Measurements from ENCODE around the gene STIP1.
A peak's percentile ranks its signal among the peaks of the same experiment; 100 is the strongest.

Gene STIP1

DNA sequence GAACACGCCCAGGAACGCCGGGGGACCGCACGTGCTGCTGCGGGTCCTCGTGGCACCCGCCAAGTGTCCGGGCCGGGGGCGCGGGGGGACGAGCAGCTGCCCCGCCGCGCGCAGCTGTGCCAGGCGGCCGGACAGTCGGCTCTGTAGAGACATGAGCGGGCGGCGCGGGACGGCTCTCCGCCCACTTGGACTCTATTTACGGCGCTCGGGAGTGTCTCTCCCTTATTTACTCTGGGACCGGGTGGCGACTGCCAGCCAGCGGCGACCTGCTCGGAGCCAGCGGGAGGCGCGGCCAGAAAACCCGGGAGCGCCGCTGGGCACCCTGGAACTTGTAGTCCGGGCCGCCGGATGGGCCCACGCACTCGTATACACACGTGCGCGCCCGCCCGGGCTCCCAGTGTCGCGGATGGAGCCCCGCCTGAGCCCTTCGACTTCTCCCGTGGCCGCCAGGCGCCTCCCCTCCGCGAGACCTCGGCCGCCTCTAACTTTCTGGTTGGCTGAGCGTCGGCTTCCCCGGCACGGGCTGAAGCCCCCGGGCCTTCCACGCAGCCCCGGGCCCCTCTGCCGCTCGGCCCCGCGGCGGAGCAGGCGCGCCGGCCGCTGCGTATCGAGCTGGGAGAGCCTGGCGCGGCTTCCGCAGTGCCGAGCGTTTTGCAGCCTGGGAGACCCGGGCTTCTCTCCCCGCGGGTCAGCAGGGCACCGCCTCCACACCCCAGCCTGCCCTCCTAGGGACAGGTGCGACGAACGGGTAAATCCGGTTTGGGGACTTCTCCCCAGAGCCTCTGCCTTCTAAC is 19.9 kb upstream of the STIP1 start, which contains the start of gene MACROD1:
Gene MACROD1 (minus strand): TSS at position 272 of the 794 bp plus-strand sequence. CDS start 119 bp downstream, at position 153.
- TF ChIP-seq, protein P1, sequence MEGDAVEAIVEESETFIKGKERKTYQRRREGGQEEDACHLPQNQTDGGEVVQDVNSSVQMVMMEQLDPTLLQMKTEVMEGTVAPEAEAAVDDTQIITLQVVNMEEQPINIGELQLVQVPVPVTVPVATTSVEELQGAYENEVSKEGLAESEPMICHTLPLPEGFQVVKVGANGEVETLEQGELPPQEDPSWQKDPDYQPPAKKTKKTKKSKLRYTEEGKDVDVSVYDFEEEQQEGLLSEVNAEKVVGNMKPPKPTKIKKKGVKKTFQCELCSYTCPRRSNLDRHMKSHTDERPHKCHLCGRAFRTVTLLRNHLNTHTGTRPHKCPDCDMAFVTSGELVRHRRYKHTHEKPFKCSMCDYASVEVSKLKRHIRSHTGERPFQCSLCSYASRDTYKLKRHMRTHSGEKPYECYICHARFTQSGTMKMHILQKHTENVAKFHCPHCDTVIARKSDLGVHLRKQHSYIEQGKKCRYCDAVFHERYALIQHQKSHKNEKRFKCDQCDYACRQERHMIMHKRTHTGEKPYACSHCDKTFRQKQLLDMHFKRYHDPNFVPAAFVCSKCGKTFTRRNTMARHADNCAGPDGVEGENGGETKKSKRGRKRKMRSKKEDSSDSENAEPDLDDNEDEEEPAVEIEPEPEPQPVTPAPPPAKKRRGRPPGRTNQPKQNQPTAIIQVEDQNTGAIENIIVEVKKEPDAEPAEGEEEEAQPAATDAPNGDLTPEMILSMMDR (IDR thresholded peaks at IDR 0.05; ENCODE audit: borderline replicate concordance, extremely low read depth, low read length, poor library complexity, severe bottlenecking) = no peak
- no peak for TF ChIP-seq EZH2 (IDR thresholded peaks at IDR 0.05; ENCODE audit: borderline replicate concordance, low read depth, low read length, severe bottlenecking)
- peaks cover 33% of the 10 kb centered on the region for H3K4me1 ChIP-seq (ENCODE audit: insufficient read depth, low read length)
- H3K27ac ChIP-seq (ENCODE audit: low read length) = peak within 1 kb of the TSS; percentile 86
- DNase-seq (peak; percentile 85), ATAC-seq (ENCODE audit: insufficient read depth, low read depth) (peak; percentile 91)
- H3K9ac ChIP-seq (ENCODE audit: low read depth, low read length) = peak within 1 kb of the TSS; percentile 95
- H3K4me2 ChIP-seq (ENCODE audit: insufficient read depth, low read length) = peak within 1 kb of the TSS; percentile 99
- H3K9me3 ChIP-seq (ENCODE audit: insufficient read depth, low read length, severe bottlenecking) = no peaks in the 10 kb centered on the region
- H3K79me2 ChIP-seq (ENCODE audit: insufficient read depth, low read length) = peaks cover 27% of the 10 kb centered on the region
- H3K27me3 ChIP-seq (ENCODE audit: insufficient read depth, low read length, poor library complexity) = no peaks in the 10 kb centered on the region
- H4K20me1 ChIP-seq (ENCODE audit: insufficient read depth, low read length) = no peaks in the 10 kb centered on the region
- no peaks in the 10 kb centered on the region; the same call in 1 of the 2 replicates for H3K36me3 ChIP-seq (ENCODE audit: insufficient read depth, low read length)
- H2AFZ ChIP-seq (ENCODE audit: low read depth, low read length) = peak within 1 kb of the TSS; percentile 99
- H3K4me3 ChIP-seq (ENCODE audit: low read depth in 1 of 2, low read length in 2 of 2) = peak within 1 kb of the TSS; percentile 95

DNA sequence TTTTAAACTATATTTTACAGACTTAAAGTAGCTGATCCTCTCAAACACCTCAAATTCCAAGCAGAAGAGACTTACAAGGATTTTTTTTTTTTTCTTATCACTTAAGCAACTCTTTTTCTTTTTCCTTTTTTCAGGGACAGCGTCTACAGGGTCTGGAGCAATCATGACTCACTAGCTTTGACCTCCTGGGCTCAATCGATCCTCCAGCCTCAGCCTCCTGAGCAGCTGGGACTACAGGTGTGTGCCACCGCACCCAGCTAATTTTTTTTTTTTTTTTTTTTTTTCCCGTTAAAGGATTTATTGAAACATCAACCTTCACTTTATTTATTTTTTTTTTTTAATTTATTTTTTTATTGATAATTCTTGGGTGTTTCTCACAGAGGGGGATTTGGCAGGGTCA is 15.6 kb upstream of the STIP1 start:
- H3K27ac ChIP-seq (ENCODE audit: low read length) = no peak overlapping the region
- H3K4me1 ChIP-seq (ENCODE audit: insufficient read depth, low read length) = peaks cover 18% of the 10 kb centered on the region
- TF ChIP-seq EZH2 (IDR thresholded peaks at IDR 0.05; ENCODE audit: borderline replicate concordance, low read depth, low read length, severe bottlenecking) = no peak
- TF ChIP-seq, protein P1 (IDR thresholded peaks at IDR 0.05; ENCODE audit: borderline replicate concordance, extremely low read depth, low read length, poor library complexity, severe bottlenecking) = no peak
- H3K27me3 ChIP-seq (ENCODE audit: insufficient read depth, low read length, poor library complexity) = no peaks in the 10 kb centered on the region
- no peak overlapping the region for H3K9ac ChIP-seq (ENCODE audit: low read depth, low read length)
- H2AFZ ChIP-seq (ENCODE audit: low read depth, low read length) = no peak overlapping the region
- H4K20me1 ChIP-seq (ENCODE audit: insufficient read depth, low read length) = no peaks in the 10 kb centered on the region
- H3K4me2 ChIP-seq (ENCODE audit: insufficient read depth, low read length) = no peak overlapping the region
- H3K9me3 ChIP-seq (ENCODE audit: insufficient read depth, low read length, severe bottlenecking) = no peaks in the 10 kb centered on the region
- ATAC-seq (ENCODE audit: insufficient read depth, low read depth) = no peak
- no peaks in the 10 kb centered on the region; the same call in 1 of the 2 replicates for H3K36me3 ChIP-seq (ENCODE audit: insufficient read depth, low read length)
- peaks cover 12% of the 10 kb centered on the region for H3K79me2 ChIP-seq (ENCODE audit: insufficient read depth, low read length)
- DNase-seq = no peak
- H3K4me3 ChIP-seq (ENCODE audit: low read depth in 1 of 2, low read length in 2 of 2) = no peak overlapping the region

DNA sequence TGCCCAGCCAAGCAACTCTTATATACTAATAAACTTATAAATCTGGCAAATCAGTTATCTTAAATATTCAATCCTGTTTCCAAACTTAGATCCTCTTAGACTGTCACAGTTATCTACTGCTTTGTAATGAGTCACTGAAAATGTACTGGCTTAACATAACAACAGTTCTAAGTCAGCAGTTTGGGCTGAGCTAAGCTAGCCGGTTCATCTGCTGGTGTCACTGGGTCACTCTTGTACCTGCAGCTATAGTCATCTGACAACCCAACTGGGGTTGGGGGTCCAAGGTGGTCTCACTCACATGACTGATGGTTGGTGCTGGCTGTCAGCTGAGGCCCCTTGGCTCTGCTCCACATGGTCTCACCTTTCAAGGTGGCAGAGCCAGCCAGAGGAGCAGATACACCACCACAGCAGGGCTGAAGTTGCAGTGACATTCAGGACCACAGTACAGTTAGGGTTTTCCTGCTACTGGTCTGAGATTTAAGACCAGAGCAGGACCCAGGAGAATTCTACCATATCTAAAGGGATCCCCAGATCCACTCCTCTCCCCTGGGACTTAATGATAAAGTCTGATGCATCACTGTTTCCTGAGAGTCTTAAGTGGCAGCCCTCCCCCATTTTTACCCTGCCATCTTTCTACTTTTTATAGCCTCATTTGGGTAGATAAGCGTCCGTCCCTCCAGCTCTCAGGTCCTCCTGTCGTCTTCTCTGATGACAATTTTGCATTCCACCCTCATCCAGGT is 12.2 kb upstream of the STIP1 start:
- no peak overlapping the region for H3K27ac ChIP-seq (ENCODE audit: low read length)
- no peaks in the 10 kb centered on the region for H3K9me3 ChIP-seq (ENCODE audit: insufficient read depth, low read length, severe bottlenecking)
- no peaks in the 10 kb centered on the region for H3K36me3 ChIP-seq (ENCODE audit: insufficient read depth, low read length)
- TF ChIP-seq, protein P1 (IDR thresholded peaks at IDR 0.05; ENCODE audit: borderline replicate concordance, extremely low read depth, low read length, poor library complexity, severe bottlenecking) = no peak
- TF ChIP-seq EZH2 (IDR thresholded peaks at IDR 0.05; ENCODE audit: borderline replicate concordance, low read depth, low read length, severe bottlenecking) = no peak
- no peaks in the 10 kb centered on the region for H3K79me2 ChIP-seq (ENCODE audit: insufficient read depth, low read length)
- ATAC-seq (ENCODE audit: insufficient read depth, low read depth) (no peak), DNase-seq (no peak)
- H3K4me2 ChIP-seq (ENCODE audit: insufficient read depth, low read length) = no peak overlapping the region
- no peak overlapping the region for H3K9ac ChIP-seq (ENCODE audit: low read depth, low read length)
- no peak overlapping the region for H3K4me3 ChIP-seq (ENCODE audit: low read depth in 1 of 2, low read length in 2 of 2)
- no peaks in the 10 kb centered on the region for H4K20me1 ChIP-seq (ENCODE audit: insufficient read depth, low read length)
- no peaks in the 10 kb centered on the region for H3K27me3 ChIP-seq (ENCODE audit: insufficient read depth, low read length, poor library complexity)
- H2AFZ ChIP-seq (ENCODE audit: low read depth, low read length) = no peak overlapping the region
- H3K4me1 ChIP-seq (ENCODE audit: insufficient read depth, low read length) = no peaks in the 10 kb centered on the region

Data from DND-41 (cell line).